Parathyroid adenoma (tissue), 2 donors: ENCODE measurements around the gene AGFG2.

Experiments
- H2AFZ ChIP-seq: fragments of 300-600 bp; sonication (generic); one replicate; pipeline ENCODE4 v1.7.0; 2017; ENCODE audit warnings: antibody characterized with exemption, mild to moderate bottlenecking
- H3K27ac ChIP-seq: fragments of 300-600 bp; sonication (generic); one replicate; pipeline ENCODE4 v1.7.0; 2017
- H3K27me3 ChIP-seq: fragments of 300-600 bp; sonication (generic); one replicate; pipeline ENCODE4 v1.7.0; 2017; ENCODE audit warnings: low read length; ENCODE audit not compliant: control insufficient read depth, insufficient read depth
- H3K36me3 ChIP-seq: fragments of 300-600 bp; sonication (generic); one replicate; pipeline ENCODE4 v1.7.0; 2017; ENCODE audit warnings: low read length; ENCODE audit not compliant: control insufficient read depth, insufficient read depth
- H3K4me1 ChIP-seq: fragments of 300-600 bp; sonication (generic); one replicate; pipeline ENCODE4 v1.7.0; 2017; ENCODE audit warnings: control low read depth
- H3K4me2 ChIP-seq: fragments of 300-600 bp; sonication (generic); one replicate; pipeline ENCODE4 v1.7.0; 2017; ENCODE audit warnings: low read length
- H3K4me3 ChIP-seq: fragments of 300-600 bp; sonication (generic); one replicate; pipeline ENCODE4 v1.7.0; 2017; ENCODE audit warnings: low read depth, low read length
- H3K79me2 ChIP-seq: fragments of 300-600 bp; sonication (generic); one replicate; pipeline ENCODE4 v1.7.0; 2017; ENCODE audit warnings: control low read depth
- H3K9ac ChIP-seq: fragments of 300-600 bp; sonication (generic); one replicate; pipeline ENCODE4 v1.7.0; 2017; ENCODE audit warnings: mild to moderate bottlenecking
- H3K9me3 ChIP-seq: fragments of 300-600 bp; sonication (generic); one replicate; pipeline ENCODE4 v1.7.0; 2017; ENCODE audit warnings: low read length; ENCODE audit not compliant: control insufficient read depth
- TF ChIP-seq, protein P1 (sequence below): fragments of 300-600 bp; sonication (generic); IDR thresholded peaks from one replicate; pipeline ENCODE4 v1.7.0; 2017; ENCODE audit warnings: antibody characterized with exemption, mild to moderate bottlenecking
- donor health status: primary hyperparathyroidism.

The AGFG2 gene

DNA sequence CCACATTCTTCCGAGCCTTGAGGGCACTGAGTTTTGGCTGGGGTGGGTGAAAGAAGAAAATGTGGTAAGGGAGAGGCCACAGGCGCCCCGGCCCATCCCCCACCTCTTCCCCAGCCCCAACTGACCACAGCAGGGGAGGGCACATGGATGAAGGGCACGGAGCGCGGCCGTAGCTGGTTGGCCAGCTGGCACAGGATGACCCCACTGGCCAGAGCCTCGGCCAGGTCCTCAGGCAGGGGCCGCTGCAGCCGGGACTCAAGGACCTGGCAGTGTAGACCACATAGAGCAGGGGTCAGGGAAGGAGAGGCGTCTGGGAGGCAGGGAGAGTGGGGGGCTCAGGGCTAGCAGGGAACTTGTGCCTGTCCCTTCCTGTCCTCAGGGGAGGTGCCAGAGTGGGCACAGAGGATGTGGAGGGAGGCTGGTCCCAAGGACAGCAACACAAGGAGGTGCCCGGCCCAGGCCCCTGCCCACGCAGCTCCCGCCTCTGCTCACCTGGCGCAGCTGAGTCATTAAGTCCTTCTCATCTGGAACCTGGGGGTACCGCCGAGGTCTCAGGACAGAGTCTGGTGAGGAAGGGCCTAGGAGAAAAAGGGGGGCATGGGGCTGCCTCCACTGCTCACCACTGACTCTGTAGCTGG, 36.9 kb downstream of the AGFG2 start:
- H3K79me2 ChIP-seq = no peaks in the 10 kb centered on the region
- H3K9me3 ChIP-seq = no peaks in the 10 kb centered on the region
- no peak overlapping the region for H3K27ac ChIP-seq
- H3K9ac ChIP-seq = no peak overlapping the region
- H3K4me2 ChIP-seq = no peak overlapping the region
- H3K4me3 ChIP-seq = no peak overlapping the region
- H3K27me3 ChIP-seq = no peaks in the 10 kb centered on the region
- TF ChIP-seq, protein P1, sequence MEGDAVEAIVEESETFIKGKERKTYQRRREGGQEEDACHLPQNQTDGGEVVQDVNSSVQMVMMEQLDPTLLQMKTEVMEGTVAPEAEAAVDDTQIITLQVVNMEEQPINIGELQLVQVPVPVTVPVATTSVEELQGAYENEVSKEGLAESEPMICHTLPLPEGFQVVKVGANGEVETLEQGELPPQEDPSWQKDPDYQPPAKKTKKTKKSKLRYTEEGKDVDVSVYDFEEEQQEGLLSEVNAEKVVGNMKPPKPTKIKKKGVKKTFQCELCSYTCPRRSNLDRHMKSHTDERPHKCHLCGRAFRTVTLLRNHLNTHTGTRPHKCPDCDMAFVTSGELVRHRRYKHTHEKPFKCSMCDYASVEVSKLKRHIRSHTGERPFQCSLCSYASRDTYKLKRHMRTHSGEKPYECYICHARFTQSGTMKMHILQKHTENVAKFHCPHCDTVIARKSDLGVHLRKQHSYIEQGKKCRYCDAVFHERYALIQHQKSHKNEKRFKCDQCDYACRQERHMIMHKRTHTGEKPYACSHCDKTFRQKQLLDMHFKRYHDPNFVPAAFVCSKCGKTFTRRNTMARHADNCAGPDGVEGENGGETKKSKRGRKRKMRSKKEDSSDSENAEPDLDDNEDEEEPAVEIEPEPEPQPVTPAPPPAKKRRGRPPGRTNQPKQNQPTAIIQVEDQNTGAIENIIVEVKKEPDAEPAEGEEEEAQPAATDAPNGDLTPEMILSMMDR = no peak
- H3K4me1 ChIP-seq = no peaks in the 10 kb centered on the region
- no peak overlapping the region for H2AFZ ChIP-seq
- H3K36me3 ChIP-seq = no peaks in the 10 kb centered on the region

DNA sequence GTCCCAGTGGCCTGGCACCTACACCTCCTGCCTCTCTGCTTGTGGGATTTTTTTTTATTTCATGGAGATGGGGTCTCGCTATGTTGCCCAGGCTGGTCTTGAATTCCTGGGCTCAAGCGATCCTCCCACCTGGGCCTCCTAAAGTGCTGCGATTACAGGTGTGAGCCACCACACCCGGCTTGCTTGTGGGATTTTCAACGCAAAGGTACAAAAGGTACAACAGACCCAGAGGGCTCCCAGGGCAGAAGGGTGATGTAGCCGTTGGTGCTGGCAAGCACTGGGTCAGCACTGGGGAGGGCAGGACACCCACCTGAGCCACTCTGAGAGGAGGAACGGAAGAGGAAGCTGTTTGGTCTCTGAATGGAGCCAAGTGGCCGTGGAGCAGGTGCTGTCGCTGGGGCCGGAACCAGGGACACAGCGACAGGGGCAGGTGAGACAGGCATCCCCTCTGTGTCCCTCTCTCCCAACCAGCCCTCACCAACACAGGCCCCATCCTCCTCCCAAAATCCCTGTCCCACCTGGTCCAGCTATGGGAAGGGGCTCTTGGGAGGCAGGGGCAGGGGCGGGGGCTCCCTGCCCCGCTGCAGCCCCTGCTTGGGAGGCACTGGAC, 37.5 kb downstream of the AGFG2 start:
- no peaks in the 10 kb centered on the region for H3K4me1 ChIP-seq
- no peak overlapping the region for H3K4me2 ChIP-seq
- no peak overlapping the region for H3K4me3 ChIP-seq
- H3K36me3 ChIP-seq = no peaks in the 10 kb centered on the region
- H3K79me2 ChIP-seq = peaks cover under 1% of the 10 kb centered on the region
- H2AFZ ChIP-seq = no peak overlapping the region
- TF ChIP-seq, protein P1 = no peak
- H3K9ac ChIP-seq = no peak overlapping the region
- no peaks in the 10 kb centered on the region for H3K9me3 ChIP-seq
- no peaks in the 10 kb centered on the region for H3K27me3 ChIP-seq
- H3K27ac ChIP-seq = no peak overlapping the region

DNA sequence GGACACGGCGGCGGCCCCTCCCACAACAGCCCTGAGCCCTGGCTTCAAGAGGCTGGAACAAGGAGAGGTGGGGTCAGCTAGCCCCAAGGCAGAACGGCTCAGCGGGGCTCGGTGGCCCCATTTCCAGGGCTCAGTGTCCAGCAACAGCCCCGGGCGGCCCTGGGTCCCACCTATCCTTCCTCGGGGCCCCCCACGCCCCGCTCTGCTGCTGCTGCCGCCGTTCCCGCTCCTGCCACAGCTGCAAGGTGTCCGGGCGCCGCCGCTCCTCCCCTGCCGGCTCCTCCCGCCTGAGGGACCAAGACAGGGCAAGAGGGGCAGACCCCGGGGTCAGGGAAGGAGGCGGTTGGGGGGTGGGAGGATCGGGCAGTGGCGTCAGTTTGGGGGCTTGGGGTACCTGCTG, 38.1 kb downstream of the AGFG2 start:
- Histone ChIP-seq H3K9ac (no peak overlapping the region), H3K9me3 (no peaks in the 10 kb centered on the region), H3K4me3 (no peak overlapping the region), H3K4me1 (peaks cover 3% of the 10 kb centered on the region), H3K36me3 (no peaks in the 10 kb centered on the region), H3K79me2 (peaks cover 3% of the 10 kb centered on the region), H3K27ac (no peak overlapping the region), H2AFZ (no peak overlapping the region), H3K27me3 (no peaks in the 10 kb centered on the region), H3K4me2 (no peak overlapping the region)
- TF ChIP-seq, protein P1 = no peak

DNA sequence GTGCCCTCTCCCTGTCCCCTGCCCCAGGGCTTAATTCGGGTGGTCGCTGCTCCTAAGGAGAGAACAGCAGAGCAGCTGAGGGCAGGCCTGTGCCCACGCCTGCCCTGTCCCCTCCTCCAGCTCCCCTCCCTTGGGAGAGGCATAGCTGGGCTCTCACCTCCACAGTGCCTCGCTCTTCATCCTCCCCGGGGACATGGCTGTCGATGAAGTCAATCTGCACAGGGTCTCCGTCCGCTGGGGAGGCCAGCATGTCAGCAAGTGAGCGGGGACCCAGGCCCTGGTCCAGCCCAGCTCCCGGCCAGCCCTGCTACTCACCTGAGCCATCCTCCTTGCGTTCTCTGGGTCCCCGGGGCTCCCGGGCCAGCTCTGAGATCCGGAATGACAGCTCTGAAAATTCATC, 38.5 kb downstream of the AGFG2 start:
- H3K27me3 ChIP-seq = no peaks in the 10 kb centered on the region
- no peak overlapping the region for H3K4me2 ChIP-seq
- H3K9me3 ChIP-seq = no peaks in the 10 kb centered on the region
- no peak overlapping the region for H2AFZ ChIP-seq
- H3K9ac ChIP-seq = no peak overlapping the region
- peaks cover 7% of the 10 kb centered on the region for H3K4me1 ChIP-seq
- H3K79me2 ChIP-seq = peaks cover 3% of the 10 kb centered on the region
- TF ChIP-seq, protein P1 = no peak
- no peaks in the 10 kb centered on the region for H3K36me3 ChIP-seq
- H3K27ac ChIP-seq = no peak overlapping the region
- H3K4me3 ChIP-seq = no peak overlapping the region
